ENCODE measurements around the gene DIABLO. TPM values are rescaled to one million over a fixed set of nuclear protein-coding genes. Genes with fewer than 3 reads are reported as not detected.

Gene DIABLO
- total RNA-seq, 1 experiment from 2014 or later: 47.9 TPM

DNA sequence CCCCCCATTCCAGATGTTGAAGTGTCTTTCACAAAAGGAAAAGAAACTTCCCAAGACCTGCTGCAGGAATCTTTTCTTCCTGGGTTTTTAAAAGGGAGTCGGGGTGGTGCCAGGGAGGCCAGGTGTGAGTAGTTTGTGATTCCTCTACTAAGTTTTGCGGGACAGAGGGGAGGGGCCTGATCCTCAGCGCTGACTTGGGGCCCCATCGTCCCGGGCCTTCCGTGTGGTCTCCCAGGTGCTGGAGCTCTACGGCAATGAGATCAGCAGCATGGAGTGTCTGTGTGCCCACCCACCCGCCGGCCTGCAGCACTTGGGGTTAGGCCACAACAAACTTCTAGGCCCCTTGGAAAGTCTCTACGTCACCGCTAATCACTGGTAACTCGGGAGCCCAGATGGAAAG is 38.4 kb downstream of the DIABLO start:
- POLR2A ChIA-PET (ENCODE audit: unreplicated experiment): no interaction called here
- intact Hi-C loops (cut with micrococcal nuclease; ENCODE audit: unreplicated experiment): no loop called here

DNA sequence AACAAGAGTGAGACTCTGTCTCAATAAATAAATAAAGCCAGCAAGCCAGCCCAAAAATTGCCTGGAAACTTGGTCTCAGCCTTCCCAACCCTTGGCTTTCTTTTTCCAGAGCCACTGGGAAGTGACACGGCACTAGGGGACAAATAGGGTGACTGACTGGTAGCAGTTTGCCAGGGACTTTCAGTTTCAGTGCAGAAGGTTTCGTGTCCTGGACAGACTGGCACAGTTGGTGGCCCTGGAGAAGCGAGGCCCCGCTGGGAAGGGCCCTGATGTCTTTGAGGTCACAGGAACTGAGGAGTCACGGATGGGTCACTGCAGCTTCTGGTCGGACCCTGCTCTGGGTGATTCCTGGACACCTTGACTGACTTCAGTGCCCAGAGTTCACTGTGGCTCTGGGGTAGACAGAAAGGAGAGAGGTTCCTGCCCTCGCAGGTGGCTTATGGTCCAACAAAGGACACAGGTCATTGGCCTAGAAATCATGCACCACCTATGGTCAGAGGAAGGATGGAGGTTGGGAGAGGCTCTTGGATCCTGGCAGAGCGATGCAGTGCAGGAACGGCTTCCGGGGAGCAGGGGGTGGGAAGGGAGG is 40.3 kb downstream of the DIABLO start:
- no peaks in the 10 kb centered on the region for H3K27me3 ChIP-seq (ENCODE audit: insufficient read depth, low read depth)
- no peak overlapping the region for H3K4me2 ChIP-seq
- no peaks in the 10 kb centered on the region for H3K36me3 ChIP-seq (ENCODE audit: low read depth)
- no peak overlapping the region for H3K27ac ChIP-seq
- no TSS peak for BruUV-seq (replicated peaks)
- no peaks in the 10 kb centered on the region for H3K79me2 ChIP-seq (ENCODE audit: low read depth)
- no peak for DNase-seq
- H3K4me1 ChIP-seq (replicated peaks; ENCODE audit: insufficient read depth): no peaks in the 10 kb centered on the region
- ChIA-PET CTCF (no interaction called here), POLR2A (ENCODE audit: unreplicated experiment) (no interaction called here)
- H3K4me3 ChIP-seq: no peak overlapping the region
- no peaks in the 10 kb centered on the region for H3F3A ChIP-seq (ENCODE audit: insufficient read depth, low read depth)
- no peaks in the 10 kb centered on the region for H3K9me2 ChIP-seq (ENCODE audit: insufficient read depth)
- TF ChIP-seq, protein P1, sequence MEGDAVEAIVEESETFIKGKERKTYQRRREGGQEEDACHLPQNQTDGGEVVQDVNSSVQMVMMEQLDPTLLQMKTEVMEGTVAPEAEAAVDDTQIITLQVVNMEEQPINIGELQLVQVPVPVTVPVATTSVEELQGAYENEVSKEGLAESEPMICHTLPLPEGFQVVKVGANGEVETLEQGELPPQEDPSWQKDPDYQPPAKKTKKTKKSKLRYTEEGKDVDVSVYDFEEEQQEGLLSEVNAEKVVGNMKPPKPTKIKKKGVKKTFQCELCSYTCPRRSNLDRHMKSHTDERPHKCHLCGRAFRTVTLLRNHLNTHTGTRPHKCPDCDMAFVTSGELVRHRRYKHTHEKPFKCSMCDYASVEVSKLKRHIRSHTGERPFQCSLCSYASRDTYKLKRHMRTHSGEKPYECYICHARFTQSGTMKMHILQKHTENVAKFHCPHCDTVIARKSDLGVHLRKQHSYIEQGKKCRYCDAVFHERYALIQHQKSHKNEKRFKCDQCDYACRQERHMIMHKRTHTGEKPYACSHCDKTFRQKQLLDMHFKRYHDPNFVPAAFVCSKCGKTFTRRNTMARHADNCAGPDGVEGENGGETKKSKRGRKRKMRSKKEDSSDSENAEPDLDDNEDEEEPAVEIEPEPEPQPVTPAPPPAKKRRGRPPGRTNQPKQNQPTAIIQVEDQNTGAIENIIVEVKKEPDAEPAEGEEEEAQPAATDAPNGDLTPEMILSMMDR (conservative IDR thresholded peaks at IDR 0.05): no peak
- no peak for TF ChIP-seq EZH2 (IDR thresholded peaks at IDR 0.05; ENCODE audit: low read depth)
- intact Hi-C loops (cut with micrococcal nuclease; ENCODE audit: unreplicated experiment): no loop called here
- no peaks in the 10 kb centered on the region for H4K20me1 ChIP-seq (ENCODE audit: insufficient read depth)
- H2AFZ ChIP-seq: no peak overlapping the region
- no peaks in the 10 kb centered on the region for H3K9me3 ChIP-seq (ENCODE audit: insufficient read depth, low read depth)

More for the DNA sequence above, 38.4 kb downstream of the DIABLO start:
- TF ChIP-seq EZH2 (IDR thresholded peaks at IDR 0.05; ENCODE audit: low read depth): no peak
- TF ChIP-seq, protein P1 (conservative IDR thresholded peaks at IDR 0.05): no peak
- no peaks in the 10 kb centered on the region for H3K79me2 ChIP-seq (ENCODE audit: low read depth)
- no peak overlapping the region for H3K4me3 ChIP-seq
- H3K27ac ChIP-seq: no peak overlapping the region
- H3K4me1 ChIP-seq (replicated peaks; ENCODE audit: insufficient read depth): no peaks in the 10 kb centered on the region
- no peaks in the 10 kb centered on the region for H3K27me3 ChIP-seq (ENCODE audit: insufficient read depth, low read depth)
- BruUV-seq (replicated peaks): no TSS peak
- no peak overlapping the region for H3K4me2 ChIP-seq
- H3K36me3 ChIP-seq (ENCODE audit: low read depth): no peaks in the 10 kb centered on the region
- no peaks in the 10 kb centered on the region for H3K9me2 ChIP-seq (ENCODE audit: insufficient read depth)
- DNase-seq: no peak
- no peaks in the 10 kb centered on the region for H3F3A ChIP-seq (ENCODE audit: insufficient read depth, low read depth)
- CTCF ChIA-PET: no interaction called here
- no peak overlapping the region for H2AFZ ChIP-seq
- no peaks in the 10 kb centered on the region for H3K9me3 ChIP-seq (ENCODE audit: insufficient read depth, low read depth)
- no peaks in the 10 kb centered on the region for H4K20me1 ChIP-seq (ENCODE audit: insufficient read depth)

DNA sequence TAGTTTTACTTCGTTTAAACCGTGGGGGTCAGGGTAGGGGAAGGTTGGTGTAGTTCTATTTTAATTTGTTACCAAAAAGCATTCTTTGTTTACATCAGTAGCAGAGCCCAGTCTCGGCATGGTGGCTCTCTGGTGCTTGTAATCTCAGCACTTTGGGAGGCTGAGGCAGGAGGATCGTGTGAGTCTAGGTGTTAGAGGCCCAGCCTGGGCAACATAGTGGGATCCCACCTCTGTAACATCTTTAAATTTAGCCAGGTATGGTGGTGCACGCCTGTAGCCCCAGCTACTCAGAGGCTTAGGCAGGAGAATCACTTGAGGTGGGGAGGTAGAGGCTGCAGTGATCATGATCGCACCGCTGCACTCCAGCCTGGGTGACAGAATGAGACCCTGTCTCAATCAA is 40.8 kb downstream of the DIABLO start:
- H3K9me2 ChIP-seq (ENCODE audit: insufficient read depth): no peaks in the 10 kb centered on the region
- no peaks in the 10 kb centered on the region for H3K36me3 ChIP-seq (ENCODE audit: low read depth)
- intact Hi-C loops (cut with micrococcal nuclease; ENCODE audit: unreplicated experiment): no loop called here
- ChIA-PET CTCF (no interaction called here), POLR2A (ENCODE audit: unreplicated experiment) (no interaction called here)
- no peak for TF ChIP-seq EZH2 (IDR thresholded peaks at IDR 0.05; ENCODE audit: low read depth)
- TF ChIP-seq, protein P1 (conservative IDR thresholded peaks at IDR 0.05): no peak
- no peaks in the 10 kb centered on the region for H3K27me3 ChIP-seq (ENCODE audit: insufficient read depth, low read depth)
- H4K20me1 ChIP-seq (ENCODE audit: insufficient read depth): no peaks in the 10 kb centered on the region
- no peaks in the 10 kb centered on the region for H3F3A ChIP-seq (ENCODE audit: insufficient read depth, low read depth)
- DNase-seq: no peak
- no peak overlapping the region for H3K27ac ChIP-seq
- no peak overlapping the region for H3K4me2 ChIP-seq
- H3K79me2 ChIP-seq (ENCODE audit: low read depth): no peaks in the 10 kb centered on the region
- H3K9me3 ChIP-seq (ENCODE audit: insufficient read depth, low read depth): no peaks in the 10 kb centered on the region
- BruUV-seq (replicated peaks): no TSS peak
- no peak overlapping the region for H2AFZ ChIP-seq
- no peaks in the 10 kb centered on the region for H3K4me1 ChIP-seq (replicated peaks; ENCODE audit: insufficient read depth)
- H3K4me3 ChIP-seq: no peak overlapping the region

All from PC-9 (cell line).